Stimulated activated CD4-positive, alpha-beta T cell treated with anti-CD3 and anti-CD28 coated beads, Interleukin-4, amount 100 ng/mL, for 1 hour (primary cell): Measurements from ENCODE around the gene ROR1.

Experiments used
- DNase-seq: peaks from one replicate; pipeline ENCODE4 v3.0.0-alpha.2; 2020

The ROR1 gene

DNA sequence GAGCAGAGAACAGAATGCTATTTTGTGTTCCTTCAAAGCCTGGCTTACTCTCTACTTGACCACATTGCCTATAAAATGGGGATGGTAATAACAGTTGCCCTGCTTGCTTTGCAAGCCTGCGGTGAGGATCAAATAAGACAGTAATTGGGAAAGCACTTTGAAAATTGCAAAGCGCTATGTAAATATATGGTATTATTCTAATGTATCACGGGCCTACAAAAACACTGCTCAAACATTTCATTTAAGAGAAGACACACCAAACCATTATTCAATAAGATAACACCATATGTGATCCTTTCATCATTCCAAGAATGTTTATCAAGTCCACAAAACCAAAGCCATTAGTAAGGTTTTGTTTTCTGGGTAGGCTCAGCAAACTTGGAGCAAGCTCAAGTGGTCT is 208.4 kb downstream of the ROR1 start:
- DNase-seq, result no peak

DNA sequence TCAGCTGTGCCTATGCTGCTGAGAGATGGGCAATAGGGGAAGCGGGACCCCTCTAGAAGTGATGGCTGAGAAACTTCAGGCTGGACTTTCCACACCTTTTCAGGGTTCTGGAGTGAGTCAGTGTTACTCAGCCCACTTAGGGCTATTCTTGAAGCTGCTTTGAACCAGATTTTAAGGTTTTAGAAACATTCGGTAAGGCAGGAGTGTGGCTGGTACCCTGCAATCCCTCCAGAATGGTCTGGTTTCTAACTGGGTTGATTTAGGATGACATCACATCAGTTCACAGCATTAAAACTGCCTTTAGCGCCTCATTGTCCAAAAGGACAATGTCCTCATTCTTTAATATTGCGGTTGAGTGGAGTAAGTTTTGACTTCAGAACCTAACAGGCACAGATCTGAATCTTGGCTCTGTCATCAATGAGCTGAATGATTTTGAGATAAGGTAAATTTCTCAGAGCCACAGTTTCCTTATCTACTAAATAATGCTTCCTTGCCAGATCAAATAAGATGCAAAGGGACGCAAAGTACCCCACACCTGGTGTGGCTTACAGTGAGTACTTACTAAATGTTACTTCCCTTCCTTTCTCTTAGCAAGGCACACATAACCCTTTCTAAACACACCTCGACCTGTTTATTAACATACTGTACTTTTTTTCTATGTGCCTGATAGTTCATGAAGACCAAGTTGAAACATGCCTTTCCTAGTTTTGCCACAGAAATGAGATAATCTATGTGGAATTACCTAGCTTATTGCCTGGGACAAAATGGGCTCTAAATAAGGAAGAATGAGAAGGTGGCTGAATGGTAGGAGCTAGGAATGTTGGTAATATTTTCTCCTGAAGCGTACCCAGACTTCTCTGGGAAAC is 209.8 kb downstream of the ROR1 start:
- no peak for DNase-seq

DNA sequence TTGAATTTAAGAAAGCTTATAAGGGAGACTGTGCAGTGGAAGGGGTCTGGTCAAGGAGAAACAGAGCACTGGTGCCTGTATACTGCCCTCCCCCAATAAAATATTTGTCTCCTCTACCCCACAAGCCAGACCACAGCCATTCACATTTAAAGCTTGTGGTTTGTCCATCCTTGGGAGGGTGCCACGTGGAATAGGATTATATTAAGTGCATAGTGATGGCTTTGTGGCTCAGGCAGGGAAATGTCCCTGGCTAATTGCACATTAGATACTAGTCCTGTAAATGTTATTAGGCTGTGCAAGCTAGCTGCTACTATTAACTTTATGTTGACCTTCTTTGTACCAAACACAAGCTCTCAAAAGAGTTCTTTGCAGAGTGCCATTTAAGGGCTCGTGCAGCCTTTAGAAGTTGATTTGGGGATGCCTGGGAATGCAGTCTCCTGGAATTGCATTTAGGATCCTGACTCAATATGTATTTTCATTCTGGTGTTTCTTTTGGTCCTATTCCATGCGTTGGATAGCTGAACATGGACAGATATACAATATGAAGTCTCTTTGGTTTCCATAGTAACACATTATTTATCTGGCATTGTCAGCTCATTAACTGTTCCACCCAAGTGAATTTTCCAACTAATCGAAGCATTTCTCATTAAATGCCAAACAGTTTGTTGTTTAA is 210.6 kb downstream of the ROR1 start:
- DNase-seq, result no peak

DNA sequence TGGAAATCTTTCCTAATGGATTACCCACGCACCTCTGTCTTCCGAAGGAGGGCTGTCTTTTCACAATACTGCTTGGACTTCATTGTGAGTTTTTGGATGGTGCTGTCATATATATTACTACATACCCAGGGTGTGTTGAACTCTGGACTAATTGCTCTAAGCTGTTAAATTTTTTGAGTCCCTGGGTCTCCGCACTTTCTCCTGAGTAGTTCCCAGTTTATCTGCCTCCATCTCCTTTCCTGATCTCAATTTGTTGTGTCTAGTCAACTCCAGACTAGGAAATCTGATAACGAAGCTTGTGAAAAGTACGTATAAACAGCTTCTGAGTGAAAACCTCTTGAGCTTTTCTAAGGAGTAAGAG is 211.1 kb downstream of the ROR1 start:
- DNase-seq, result no peak

DNA sequence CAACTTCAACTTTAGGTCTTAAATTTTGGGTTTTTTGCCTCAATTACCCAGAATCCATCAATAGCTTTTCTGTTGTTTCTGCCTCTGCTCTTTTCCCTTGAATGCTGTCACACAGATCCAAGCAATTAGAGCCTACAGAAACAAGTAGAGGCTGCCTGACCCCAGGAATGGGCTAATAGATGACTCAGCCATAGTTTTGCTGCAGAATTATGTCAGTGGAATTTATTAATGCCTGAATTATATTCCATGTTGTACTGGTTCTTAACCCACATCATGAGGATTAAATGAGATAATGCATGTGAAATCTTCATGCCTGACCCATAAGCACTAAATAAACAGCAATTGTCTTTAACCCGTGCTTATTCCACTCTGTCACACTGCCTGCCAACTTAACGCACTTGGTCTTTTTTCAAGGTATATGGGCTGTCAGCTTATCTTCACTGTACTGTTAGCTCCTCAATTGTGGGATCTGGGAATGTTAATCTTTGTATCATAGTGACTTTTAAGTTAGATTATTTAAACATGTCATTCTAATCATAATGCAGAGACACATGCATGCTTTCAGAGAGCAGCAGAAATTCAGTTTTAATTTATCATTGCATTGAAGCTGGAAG is 213.3 kb downstream of the ROR1 start:
- no peak for DNase-seq

DNA sequence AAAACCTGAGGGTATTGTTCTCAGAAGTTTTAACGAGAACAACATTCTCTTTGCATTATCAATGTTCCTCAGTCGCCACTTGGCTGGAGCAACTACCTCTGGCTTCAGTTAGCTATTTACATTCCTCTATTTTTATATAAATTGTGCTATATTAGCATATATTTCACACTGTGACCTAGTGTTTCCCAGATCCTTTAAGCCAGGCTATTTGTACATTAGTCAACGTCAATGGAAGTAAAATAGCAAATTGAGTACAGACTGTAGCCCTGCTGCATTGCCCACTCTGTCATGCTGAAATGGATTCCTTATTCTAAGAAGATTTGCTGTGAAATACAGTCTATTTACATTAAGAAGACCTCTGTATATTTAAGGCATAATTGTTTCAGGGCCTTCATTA is 213.8 kb downstream of the ROR1 start:
- no peak for DNase-seq

DNA sequence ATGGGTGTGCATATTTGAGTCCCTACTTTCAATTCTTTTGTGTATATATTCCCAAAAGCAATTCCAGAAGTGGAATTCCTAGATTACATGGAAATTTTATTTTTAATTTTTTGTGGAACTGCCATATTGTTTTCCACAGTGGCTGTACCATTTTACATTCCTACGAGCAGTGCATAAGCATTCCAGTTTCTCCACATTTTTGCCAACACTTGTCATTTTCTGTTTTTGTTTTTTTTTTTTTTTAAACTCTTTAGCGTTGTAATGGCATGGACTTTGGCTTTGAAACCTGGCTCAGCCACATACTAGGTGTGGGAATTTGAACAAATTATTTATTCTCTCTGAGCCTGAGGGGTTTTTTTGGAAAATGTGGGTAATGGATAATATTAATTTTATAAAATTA is 215.1 kb downstream of the ROR1 start:
- no peak for DNase-seq

DNA sequence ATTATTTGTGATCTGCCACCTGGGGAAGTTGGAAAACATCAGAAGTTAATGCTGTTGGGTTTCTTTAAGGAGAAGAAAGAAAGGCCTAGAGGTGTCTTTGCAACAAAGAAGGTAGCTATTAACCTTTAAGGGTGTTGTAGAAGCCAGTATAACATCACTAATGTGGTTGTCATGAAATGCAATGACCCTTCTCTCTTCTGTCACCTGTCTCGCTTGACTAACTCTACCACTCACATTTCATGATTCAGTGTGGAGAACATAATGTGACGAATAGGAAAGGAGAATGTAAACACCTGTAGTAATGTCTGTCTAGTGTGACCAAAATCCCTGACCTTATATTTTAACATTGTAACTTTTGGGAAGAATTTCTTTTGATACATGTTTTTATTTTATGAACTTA is 217.9 kb downstream of the ROR1 start:
- no peak for DNase-seq

DNA sequence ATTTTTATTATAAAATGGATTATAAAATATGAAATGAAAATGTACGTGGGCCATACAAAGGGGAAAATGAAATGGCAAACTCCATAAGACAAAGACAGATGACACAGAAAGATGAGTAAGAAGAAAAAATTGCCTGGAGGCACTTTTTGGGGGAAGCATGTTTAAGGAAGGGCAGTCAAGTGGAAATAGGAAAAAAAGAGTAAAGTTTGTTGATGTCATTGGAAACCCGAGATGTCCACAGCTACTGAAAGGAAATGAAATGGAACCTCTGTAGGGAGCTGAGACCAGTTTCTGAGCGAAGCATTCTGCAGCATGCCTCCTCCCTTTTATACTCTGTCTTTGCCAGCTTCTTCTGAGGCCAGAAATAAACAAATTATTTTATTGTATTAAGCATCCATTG is 226.2 kb downstream of the ROR1 start:
- no peak for DNase-seq

DNA sequence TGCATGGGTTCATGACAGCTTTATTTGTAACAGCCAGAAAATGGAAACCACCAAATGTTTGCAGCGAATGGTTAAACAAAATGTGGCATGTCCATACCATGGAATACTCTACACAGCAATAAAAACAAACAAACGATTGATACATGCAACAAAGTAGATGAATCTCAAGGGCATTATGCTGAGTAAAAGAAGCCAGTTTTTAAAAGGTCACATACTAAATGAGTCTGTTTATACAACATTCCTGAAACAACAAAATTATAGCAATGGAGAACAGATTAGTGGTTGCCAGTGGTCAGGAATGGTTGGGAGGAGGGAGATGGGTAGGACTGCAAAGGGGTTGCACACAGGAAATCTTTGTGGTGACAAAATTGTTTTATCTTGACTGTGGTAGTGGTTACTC is 227.2 kb downstream of the ROR1 start:
- no peak for DNase-seq

DNA sequence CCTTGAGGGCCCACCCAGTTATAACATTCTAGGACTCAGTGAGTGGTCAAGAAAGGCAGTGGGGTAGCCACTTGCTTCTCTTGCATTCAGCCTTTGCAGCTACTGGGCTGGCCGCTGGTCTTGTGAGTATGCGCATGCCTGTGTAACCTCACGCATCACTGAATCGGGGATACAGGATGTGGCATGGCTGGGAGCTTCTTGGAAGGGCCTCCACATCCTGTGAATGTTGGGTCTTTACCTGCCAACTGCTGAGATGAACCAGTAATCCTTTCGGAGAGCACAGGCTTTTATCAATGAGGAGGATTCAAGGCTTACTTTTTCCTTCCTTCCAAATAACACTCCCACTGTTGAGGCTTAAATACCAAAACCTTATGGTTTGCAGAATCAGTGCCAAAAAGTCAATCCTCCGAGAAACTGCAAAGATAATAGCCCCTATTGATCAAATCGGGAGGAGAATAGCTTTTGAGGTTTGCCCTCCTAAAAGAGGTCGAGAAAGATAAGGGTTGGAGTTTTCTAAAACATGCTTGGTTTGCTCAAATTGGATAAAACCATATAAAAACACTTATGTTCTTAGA is 230.7 kb downstream of the ROR1 start:
- DNase-seq, result no peak

DNA sequence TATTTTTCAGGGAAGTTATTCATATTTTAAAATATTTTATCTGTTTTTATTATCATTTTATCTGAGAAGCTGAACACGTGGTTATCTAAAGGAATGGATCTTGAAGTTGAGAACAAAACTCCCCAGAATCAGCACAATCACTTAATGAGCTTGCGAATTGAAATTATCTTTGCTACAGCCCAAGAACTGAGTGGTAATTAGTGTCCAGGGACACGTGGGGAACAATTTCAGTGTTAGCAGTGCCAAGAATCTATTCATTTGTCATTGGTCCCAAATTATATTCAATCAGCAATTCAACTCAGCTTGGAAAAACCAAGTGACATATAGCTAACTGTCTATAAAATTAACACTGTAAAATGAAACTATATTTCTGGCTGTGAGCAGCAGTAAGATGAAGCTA is 232.0 kb downstream of the ROR1 start:
- DNase-seq, result no peak

DNA sequence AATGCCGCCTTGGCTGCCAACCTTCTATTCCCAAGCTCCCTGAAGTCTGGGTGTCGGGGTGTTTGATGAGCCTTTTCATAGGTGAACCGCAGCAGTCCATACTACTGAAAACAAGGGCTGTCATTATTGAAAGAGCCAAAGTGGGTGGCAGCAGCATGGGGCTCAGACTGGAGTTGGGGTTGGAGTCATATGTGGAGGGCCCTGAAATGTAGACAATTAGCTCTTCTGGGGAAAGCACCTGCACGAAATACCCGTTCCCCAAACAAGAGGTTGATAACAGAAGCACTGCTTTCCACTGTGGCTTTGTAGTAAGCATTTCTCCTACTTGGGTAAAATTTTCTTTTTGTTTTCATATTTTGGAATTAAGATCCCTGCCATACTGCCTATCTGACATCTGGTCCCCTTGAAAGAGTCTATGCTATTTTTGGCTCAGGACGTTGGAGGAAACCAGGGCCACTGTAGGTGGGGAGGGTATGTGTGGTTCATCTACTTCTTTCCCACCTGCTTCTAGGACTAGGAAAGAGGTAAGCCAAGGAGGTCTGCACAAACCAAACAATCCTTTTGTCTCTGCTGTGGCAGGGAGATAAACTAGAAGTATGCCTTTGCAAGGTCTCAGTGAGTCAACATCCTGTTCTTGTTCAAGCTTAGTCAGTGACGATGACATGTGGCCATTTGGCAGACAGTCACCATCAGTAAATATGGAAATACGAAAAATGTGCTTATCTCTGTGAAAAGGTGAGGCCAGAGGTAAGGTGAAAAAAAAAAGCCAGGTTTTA is 232.6 kb downstream of the ROR1 start:
- no peak for DNase-seq

DNA sequence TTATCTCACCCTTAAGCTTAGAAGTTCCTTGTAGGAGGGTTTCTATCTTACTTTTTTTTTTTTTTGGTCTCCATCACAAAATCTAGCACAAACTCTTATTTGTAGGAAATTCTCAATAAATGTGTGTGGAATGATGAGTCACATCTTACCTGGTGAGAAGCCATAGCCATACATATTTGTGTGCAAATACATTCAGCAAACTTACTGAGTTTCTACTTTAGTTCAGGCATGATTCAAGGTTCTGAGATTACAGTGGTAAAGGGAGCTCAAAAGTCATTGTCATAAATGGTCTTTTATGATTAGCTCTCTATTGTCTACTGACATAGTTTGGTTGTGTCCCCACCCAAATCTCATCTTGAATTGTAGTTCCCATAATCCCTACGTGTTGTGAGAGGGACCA is 236.5 kb downstream of the ROR1 start:
- no peak for DNase-seq

DNA sequence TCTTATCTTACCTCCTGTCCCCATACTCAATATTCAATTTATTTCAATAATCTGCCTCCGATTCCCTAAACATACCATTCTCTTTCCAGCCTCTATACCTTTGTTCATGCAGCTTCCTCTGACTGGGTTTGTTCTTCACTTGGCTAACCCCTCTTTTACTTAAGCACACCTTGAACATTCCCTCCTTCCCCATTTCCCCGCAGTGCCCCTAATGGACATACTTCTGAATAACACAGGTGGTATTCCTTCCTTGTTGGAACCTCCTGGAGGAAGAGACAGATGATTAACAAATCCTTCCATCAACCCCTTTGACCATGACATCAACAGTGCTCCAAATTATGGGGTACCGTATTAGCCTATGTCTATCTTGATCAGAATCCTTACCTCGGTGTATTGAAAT is 239.6 kb downstream of the ROR1 start:
- DNase-seq, result no peak

DNA sequence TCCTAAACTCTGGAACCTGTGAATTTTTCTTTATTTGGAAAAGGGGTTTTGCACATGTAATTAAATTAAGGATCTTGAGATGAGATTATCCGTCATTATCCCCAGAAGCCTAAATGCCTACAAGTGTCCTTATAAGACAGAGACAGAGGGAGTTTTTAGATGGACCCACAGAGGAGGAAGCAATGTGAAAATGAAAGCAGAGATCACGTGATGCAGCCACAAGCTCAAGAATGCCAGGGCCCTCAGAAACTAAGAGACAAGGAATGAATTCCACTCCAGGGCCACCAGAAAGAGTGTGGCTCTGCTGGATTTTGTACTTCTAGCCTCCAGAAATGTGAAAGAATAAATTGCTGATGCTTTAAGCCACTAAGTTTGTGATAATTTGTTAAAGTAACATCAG is 246.0 kb downstream of the ROR1 start:
- DNase-seq, result no peak

DNA sequence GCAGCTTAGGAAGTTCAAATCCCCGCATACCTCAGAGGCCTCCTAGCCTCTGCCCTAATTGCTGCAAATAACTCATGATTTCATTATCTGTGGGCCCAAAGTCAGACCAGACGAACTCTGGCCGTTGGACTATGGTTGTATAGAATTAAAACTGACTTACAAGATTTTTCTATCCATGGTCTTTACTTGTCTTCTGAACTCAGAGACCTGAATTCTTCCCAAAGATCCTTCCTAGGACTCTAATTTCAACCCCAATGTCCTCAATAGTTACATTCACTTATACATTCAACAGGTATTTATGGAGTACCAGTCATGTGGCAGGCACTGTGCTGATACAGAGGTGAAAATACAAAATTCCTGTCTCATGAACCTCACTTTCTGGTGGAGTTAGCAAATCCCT is 247.2 kb downstream of the ROR1 start:
- no peak for DNase-seq

DNA sequence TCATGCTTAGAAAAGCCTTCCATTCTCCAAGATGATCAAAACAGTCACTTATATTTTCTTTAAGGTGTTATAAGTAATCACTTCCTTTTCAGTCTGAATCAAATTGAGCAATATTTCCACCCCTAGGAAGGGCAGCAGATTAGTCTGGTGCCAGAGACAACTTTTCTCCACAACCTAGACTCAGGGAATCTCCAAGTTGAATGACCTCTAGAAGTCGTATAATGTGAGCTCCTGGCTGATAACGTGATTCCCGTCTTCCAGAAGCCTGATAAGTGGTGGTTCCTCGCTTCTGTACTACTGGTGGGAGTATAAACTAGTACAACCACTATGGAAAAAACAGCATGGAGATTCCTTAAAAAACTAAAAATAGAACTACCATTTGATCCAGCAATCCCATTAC is 251.2 kb downstream of the ROR1 start:
- no peak for DNase-seq

DNA sequence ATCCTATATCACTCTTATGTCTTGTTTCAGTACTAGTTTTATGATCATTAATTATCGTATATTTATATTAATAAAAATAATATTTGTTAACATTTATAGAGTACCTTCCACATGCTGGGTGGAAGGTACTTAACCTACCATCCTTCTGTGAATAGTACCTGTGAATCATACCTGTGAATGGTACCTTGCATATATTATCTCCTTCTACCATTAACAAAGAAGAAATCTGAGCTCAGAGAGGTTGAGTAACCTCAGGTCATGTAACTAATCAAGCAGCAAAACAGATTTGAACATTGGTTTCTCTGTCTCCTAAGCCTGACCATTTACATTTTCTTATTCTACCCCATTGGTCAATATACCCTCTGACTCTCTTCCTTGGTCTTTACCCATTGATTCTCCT is 255.2 kb downstream of the ROR1 start:
- DNase-seq, result no peak

DNA sequence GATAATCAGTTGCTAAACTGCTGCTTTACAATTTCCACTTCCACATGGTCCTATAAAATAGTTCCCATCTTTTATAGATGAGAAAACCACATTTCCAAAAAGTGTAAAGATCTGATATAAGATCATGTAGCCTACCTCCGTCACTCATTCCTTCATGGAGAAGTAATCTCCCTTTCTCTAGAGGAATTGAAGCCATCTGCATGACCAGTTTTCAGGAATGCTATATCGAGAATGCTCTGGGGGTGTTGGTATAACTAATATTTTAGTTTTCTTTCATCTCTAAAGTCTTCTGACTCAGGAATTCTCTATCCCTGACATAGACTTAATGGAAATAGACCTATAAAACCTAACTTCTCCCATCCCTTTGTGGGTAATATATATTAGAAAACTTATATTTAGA is 256.6 kb downstream of the ROR1 start:
- DNase-seq, result no peak

DNA sequence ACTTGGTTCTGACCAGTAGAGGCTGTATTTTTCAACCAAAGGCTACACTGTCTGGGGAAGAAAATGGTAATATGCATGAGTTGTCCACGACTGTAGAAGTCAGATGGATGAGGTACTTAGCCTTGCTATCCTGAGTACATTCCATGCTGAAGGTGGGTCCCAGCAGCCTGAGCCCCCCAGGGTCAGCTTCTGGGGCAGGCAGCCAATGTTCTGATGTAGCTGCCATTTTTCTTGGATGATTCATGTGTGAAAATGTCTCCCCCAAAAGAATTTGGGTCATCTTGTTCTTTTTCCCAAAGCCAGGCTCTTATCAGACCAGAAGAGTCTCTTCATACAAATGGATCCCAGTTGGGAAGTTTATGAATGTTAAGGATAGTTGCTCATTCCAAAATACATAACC is 257.4 kb downstream of the ROR1 start:
- DNase-seq, result no peak

DNA sequence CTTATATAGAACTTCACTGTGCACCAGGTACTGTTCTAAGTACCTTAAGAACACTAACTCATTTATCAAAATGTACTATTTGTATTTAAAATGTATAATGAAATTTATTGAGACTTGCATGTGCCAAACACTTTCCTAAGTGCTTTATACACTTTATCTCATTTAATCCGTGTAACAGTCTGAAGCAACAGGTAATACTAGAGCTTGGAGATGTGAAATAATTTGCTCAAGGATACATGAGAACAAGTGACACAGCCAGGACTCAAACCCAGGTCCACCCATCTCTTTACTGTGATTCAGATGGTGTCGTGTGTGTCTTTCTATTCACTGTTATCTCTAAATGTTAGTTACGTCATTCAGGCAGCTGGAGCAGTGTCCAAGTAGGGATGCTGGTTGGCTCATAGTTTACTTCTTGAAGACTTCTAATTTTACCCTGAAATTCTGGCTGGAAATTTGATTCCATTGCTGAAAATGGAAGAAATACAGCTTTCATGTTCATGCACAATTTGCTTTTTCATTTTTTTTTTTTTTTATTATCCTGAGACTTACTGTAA is 259.9 kb downstream of the ROR1 start:
- no peak for DNase-seq

DNA sequence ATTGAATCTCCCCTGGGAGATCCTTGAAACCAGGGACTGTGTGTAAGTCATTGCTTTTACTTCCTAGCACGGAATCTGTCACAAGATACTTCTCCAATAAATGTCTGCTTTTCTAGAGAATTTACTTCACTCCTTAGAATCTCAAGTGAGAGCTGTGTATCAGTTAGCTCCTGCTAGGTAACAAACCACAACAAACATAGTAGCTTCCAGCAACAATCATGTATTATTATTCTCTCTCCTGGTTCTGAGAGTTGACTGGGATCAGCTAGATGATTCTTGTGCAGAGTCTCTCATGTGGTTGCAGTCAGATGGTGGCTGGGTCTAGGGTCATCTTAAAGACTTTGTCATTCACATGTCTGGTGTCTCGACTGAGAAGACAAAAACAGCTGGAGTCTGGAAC is 262.7 kb downstream of the ROR1 start:
- DNase-seq, result no peak
